SU-DHL-6 (cell line): ENCODE measurements around the gene POC1B.

Experiments used
- H2AFZ ChIP-seq: fragments of 200-600 bp; sonication (generic); 2 replicates; pipeline ENCODE4 v1.6.1; 2014; ENCODE audit warnings: low read depth, mild to moderate bottlenecking, moderate library complexity, mixed read lengths, antibody characterized with exemption, low read length; ENCODE audit not compliant: severe bottlenecking
- H3F3A ChIP-seq: fragments of 200-600 bp; shearing (Covaris generic); 2 replicates; pipeline ENCODE4 v1.6.0; 2016; ENCODE audit warnings: antibody characterized with exemption, mild to moderate bottlenecking; ENCODE audit not compliant: insufficient read depth
- H3K27ac ChIP-seq: fragments of 200-600 bp; sonication (generic); 2 replicates; pipeline ENCODE4 v1.5.1; 2016; ENCODE audit warnings: low read depth, mild to moderate bottlenecking, low read length, moderate library complexity, mixed read lengths
- H3K27me3 ChIP-seq: fragments of 200-600 bp; sonication (generic), shearing (Covaris generic); 2 replicates; pipeline ENCODE4 v1.6.0; 2014; ENCODE audit warnings: mild to moderate bottlenecking, low read length
- H3K36me3 ChIP-seq: fragments of 200-600 bp; sonication (generic); 2 replicates; pipeline ENCODE4 v1.6.1; 2014; ENCODE audit warnings: mild to moderate bottlenecking, low read length, mixed read lengths
- H3K4me2 ChIP-seq: fragments of 300-600, 200-600 bp; shearing (Covaris generic), sonication (generic); 2 replicates; pipeline ENCODE4 v1.6.0; 2014; ENCODE audit warnings: low read length, low read depth, mild to moderate bottlenecking; ENCODE audit not compliant: poor library complexity, severe bottlenecking
- H3K4me3 ChIP-seq: fragments of 200-600 bp; sonication (generic); 2 replicates; pipeline ENCODE4 v1.5.1; 2014; ENCODE audit warnings: antibody characterized with exemption, low read length, mild to moderate bottlenecking, mixed read lengths; ENCODE audit not compliant: insufficient read depth, poor library complexity, severe bottlenecking
- H3K79me2 ChIP-seq: fragments of 200-600 bp; sonication (generic); 2 replicates; pipeline ENCODE4 v1.6.1; 2014; ENCODE audit warnings: mild to moderate bottlenecking, low read length, moderate library complexity; ENCODE audit not compliant: insufficient read depth
- H3K9ac ChIP-seq: fragments of 200-600 bp; sonication (generic); 2 replicates; pipeline ENCODE4 v1.7.0; 2014; ENCODE audit warnings: mild to moderate bottlenecking, low read length
- H3K9me2 ChIP-seq: fragments of 200-600 bp; sonication (generic); replicated peaks from 2 replicates; pipeline ENCODE4 v1.6.1; 2014; ENCODE audit warnings: low read length; ENCODE audit not compliant: insufficient read depth
- H3K9me3 ChIP-seq: fragments of 200-600 bp; sonication (generic); 2 replicates; pipeline ENCODE4 v1.6.1; 2014; ENCODE audit warnings: low read length, mixed read lengths; ENCODE audit not compliant: insufficient read depth
- H4K20me1 ChIP-seq: fragments of 200-600 bp; sonication (generic); 2 replicates; pipeline ENCODE4 v1.6.1; 2014; ENCODE audit warnings: low read depth, mild to moderate bottlenecking, antibody characterized with exemption, low read length, moderate library complexity, mixed read lengths
- CTCF ChIP-seq: fragments of 200-600 bp; sonication (generic); IDR thresholded peaks from one replicate; pipeline ENCODE4 v1.5.1; 2017; ENCODE audit warnings: antibody characterized with exemption, mild to moderate bottlenecking, low read length, moderate library complexity; ENCODE audit not compliant: insufficient read depth, poor library complexity, severe bottlenecking
- EZH2phosphoT487 ChIP-seq: fragments of 200-600 bp; sonication (generic), shearing (Covaris generic); conservative IDR thresholded peaks from 2 replicates; pipeline ENCODE4 v1.6.1; 2018; ENCODE audit warnings: mild to moderate bottlenecking, antibody characterized with exemption, low read length, moderate library complexity, mixed read lengths

POC1B gene

GRCh38 chr12:89477633-89478279 is 48.1 kb downstream of the POC1B start:
- Histone ChIP-seq H3K9ac (no peak overlapping the region), H3K27ac (no peak overlapping the region), H3K79me2 (no peaks in the 10 kb centered on the region), H3K36me3 (no peaks in the 10 kb centered on the region), H4K20me1 (no peaks in the 10 kb centered on the region), H3K4me3 (no peak overlapping the region), H3K9me2 (no peaks in the 10 kb centered on the region), H3K27me3 (no peaks in the 10 kb centered on the region), H2AFZ (no peak overlapping the region), H3K9me3 (no peaks in the 10 kb centered on the region), H3K4me2 (no peak overlapping the region), H3F3A (no peaks in the 10 kb centered on the region)
- no peak for TF ChIP-seq CTCF
- no peak for TF ChIP-seq EZH2phosphoT487

- H3K9me2 ChIP-seq: no peaks in the 10 kb centered on the region
- no peak overlapping the region for H3K4me3 ChIP-seq
- no peak overlapping the region for H3K9ac ChIP-seq
- no peaks in the 10 kb centered on the region for H3K36me3 ChIP-seq
- TF ChIP-seq CTCF: no peak
- no peak for TF ChIP-seq EZH2phosphoT487
- no peak overlapping the region for H3K27ac ChIP-seq
- no peaks in the 10 kb centered on the region for H3K27me3 ChIP-seq
- H2AFZ ChIP-seq: no peak overlapping the region
- no peaks in the 10 kb centered on the region for H4K20me1 ChIP-seq
- no peaks in the 10 kb centered on the region for H3F3A ChIP-seq
- H3K4me2 ChIP-seq: no peak overlapping the region
- H3K9me3 ChIP-seq: no peaks in the 10 kb centered on the region
- H3K79me2 ChIP-seq: no peaks in the 10 kb centered on the region
These were observed 48.8 kb downstream of the POC1B start for GRCh38 chr12:89476904-89477595.

- H3F3A ChIP-seq: no peaks in the 10 kb centered on the region
- no peaks in the 10 kb centered on the region for H3K9me3 ChIP-seq
- no peaks in the 10 kb centered on the region for H4K20me1 ChIP-seq
- H3K79me2 ChIP-seq: no peaks in the 10 kb centered on the region
- no peak overlapping the region for H3K27ac ChIP-seq
- no peak overlapping the region for H3K9ac ChIP-seq
- H3K4me2 ChIP-seq: no peak overlapping the region
- no peaks in the 10 kb centered on the region for H3K27me3 ChIP-seq
- no peak overlapping the region for H3K4me3 ChIP-seq
- no peak overlapping the region for H2AFZ ChIP-seq
- H3K9me2 ChIP-seq: no peaks in the 10 kb centered on the region
- H3K36me3 ChIP-seq: no peaks in the 10 kb centered on the region
- TF ChIP-seq EZH2phosphoT487: no peak
- TF ChIP-seq CTCF: no peak
These were observed 49.6 kb downstream of the POC1B start for GRCh38 chr12:89476232-89476631.
